GM06990 (cell line): ENCODE measurements around the gene SH3YL1.

Experiments
- DNase-seq: peaks from one replicate; pipeline ENCODE4 v3.0.0-alpha.2; 2011; ENCODE audit not compliant: insufficient read length; ENCODE audit errors: extremely low read depth
- H3K27me3 ChIP-seq: replicated peaks from 2 replicates; pipeline ENCODE4 v1.6.0; 2011; ENCODE audit warnings: low read length; ENCODE audit not compliant: control insufficient read depth, insufficient read depth
- H3K36me3 ChIP-seq: 2 replicates; pipeline ENCODE4 v1.5.1; 2011; ENCODE audit warnings: low read length; ENCODE audit not compliant: control insufficient read depth, insufficient read depth
- H3K4me3 ChIP-seq: replicated peaks from 2 replicates; pipeline ENCODE4 v1.5.1; 2011; ENCODE audit warnings: low read depth, mild to moderate bottlenecking, control low read depth, low read length
- CTCF ChIP-seq: IDR thresholded peaks from 2 replicates; pipeline ENCODE4 v1.5.1; 2011; ENCODE audit warnings: low read length, control low read depth, mild to moderate bottlenecking, inconsistent platforms; ENCODE audit not compliant: insufficient read depth, poor library complexity, severe bottlenecking

The SH3YL1 gene

GRCh38 chr2:287911-288757, 24.3 kb upstream of the SH3YL1 start, which contains the start of gene ALKAL2:
TSS of gene ALKAL2 (minus strand) at chr2:288091. CDS start at chr2:287835, 256 bp downstream.
- DNase-seq, result no peak
- H3K36me3 ChIP-seq, result no peaks in the 10 kb centered on the region; the same call in 1 of the 2 replicates
- no peak within 1 kb of the TSS; the same call in 1 of the 2 replicates for H3K4me3 ChIP-seq
- no peak for TF ChIP-seq CTCF
- no peaks in the 10 kb centered on the region; the same call in 1 of the 2 replicates for H3K27me3 ChIP-seq

GRCh38 chr2:287471-287885, 23.6 kb upstream of the SH3YL1 start:
- H3K4me3 ChIP-seq, result no peak overlapping the region
- TF ChIP-seq CTCF, result no peak
- no peak for DNase-seq
- H3K36me3 ChIP-seq, result no peaks in the 10 kb centered on the region; the same call in 1 of the 2 replicates
- H3K27me3 ChIP-seq, result no peaks in the 10 kb centered on the region; the same call in 1 of the 2 replicates

- Histone ChIP-seq H3K27me3 (no peaks in the 10 kb centered on the region; the same call in 1 of the 2 replicates), H3K36me3 (no peaks in the 10 kb centered on the region; the same call in none of the 2 replicates), H3K4me3 (no peak overlapping the region)
- no peak for DNase-seq
- no peak for TF ChIP-seq CTCF
Measured at GRCh38 chr2:286774-287392, 23.1 kb upstream of the SH3YL1 start.

GRCh38 chr2:286035-286434, 22.2 kb upstream of the SH3YL1 start:
- Histone ChIP-seq H3K27me3 (no peaks in the 10 kb centered on the region; the same call in 1 of the 2 replicates), H3K36me3 (peaks cover 3% of the 10 kb centered on the region), H3K4me3 (no peak overlapping the region)
- TF ChIP-seq CTCF, result no peak
- no peak for DNase-seq

- H3K36me3 ChIP-seq, result peaks cover 5% of the 10 kb centered on the region
- no peak for DNase-seq
- no peaks in the 10 kb centered on the region; the same call in 1 of the 2 replicates for H3K27me3 ChIP-seq
- H3K4me3 ChIP-seq, result no peak overlapping the region
- TF ChIP-seq CTCF, result no peak
Measured at GRCh38 chr2:285531-285930, 21.7 kb upstream of the SH3YL1 start.
